Stomach (tissue), 4 donors: ENCODE measurements around the gene SLC28A1.

ENCODE experiments used
- CTCF ChIP-seq, 7 experiments: fragments of 450-650 bp in 4 of 7; fragments of 200-600 bp in 3 of 7; sonication (generic) in 3 of 7; IDR thresholded peaks; one replicate each; pipeline ENCODE4 v1.5.1; 2016 to 2019; ENCODE audit warnings: antibody characterized with exemption in 7 of 7, control low read depth in 2 of 7, mild to moderate bottlenecking in 1 of 7
- EP300 ChIP-seq: sonication (generic); formaldehyde crosslinking; IDR thresholded peaks from one replicate; pipeline ENCODE4 v1.6.1; 2017; ENCODE audit warnings: antibody characterized with exemption
- POLR2A ChIP-seq, 4 donors: fragments of 450-650 bp; IDR thresholded peaks; one replicate each; pipeline ENCODE4 v1.6.1; 2016; ENCODE audit warnings: antibody characterized with exemption in 4 of 4, control low read depth in 2 of 4, mild to moderate bottlenecking in 1 of 4, moderate library complexity in 1 of 4

GRCh38 chr15:84960391-84961113 lies 76.1 kb downstream of the SLC28A1 start:
- TF ChIP-seq CTCF (IDR thresholded peaks at IDR 0.05): no peak
- TF ChIP-seq POLR2A (IDR thresholded peaks at IDR 0.05): no peak
- TF ChIP-seq EP300: no peak
